ENCODE data around the gene RTP3.

GRCh38 chr3:46491089-46492070 lies 6.4 kb upstream of the RTP3 start:
- TF ChIP-seq CTCF (IDR thresholded peaks at IDR 0.05) (no peak), USF2 (IDR thresholded peaks at IDR 0.05; ENCODE audit: borderline replicate concordance, low read depth, low read length) (no peak), REST (IDR thresholded peaks at IDR 0.05; ENCODE audit: low read depth, low read length) (no peak), POLR2AphosphoS5 (IDR thresholded peaks at IDR 0.05; ENCODE audit: low read depth, low read length) (no peak), YY1 (IDR thresholded peaks at IDR 0.05; ENCODE audit: low read depth) (no peak), RAD21 (IDR thresholded peaks at IDR 0.05; ENCODE audit: low read length) (no peak), EZH2phosphoT487 (IDR thresholded peaks at IDR 0.05; ENCODE audit: borderline replicate concordance, low read depth) (no peak), EP300 (IDR thresholded peaks at IDR 0.05; ENCODE audit: borderline replicate concordance in 1 of 2, low read depth in 1 of 2, low read length in 1 of 2) (no peak), CHD2 (IDR thresholded peaks at IDR 0.05; ENCODE audit: low read length, partially characterized antibody) (no peak), MXI1 (IDR thresholded peaks at IDR 0.05; ENCODE audit: low read depth, low read length) (no peak), NFIC (IDR thresholded peaks at IDR 0.05; ENCODE audit: borderline replicate concordance) (no peak), PBX3 (IDR thresholded peaks at IDR 0.05) (no peak)
